Measurements from ENCODE around the gene CXCL8. TPM values are rescaled to one million over a fixed set of nuclear protein-coding genes. Genes with fewer than 3 reads are reported as not detected.

CXCL8 gene
- total RNA-seq, 2 donors from 2014 or later = 15.2 TPM; not detected in 1

- no peak overlapping the region for H3K27ac ChIP-seq
- intact Hi-C loops (cut with DNase I) = no loop called here
- H3K9me3 ChIP-seq = no peaks in the 10 kb centered on the region
- H3K4me3 ChIP-seq = no peak overlapping the region
- no peak for DNase-seq (ENCODE audit: low spot score)
- TF ChIP-seq POLR2A (IDR thresholded peaks at IDR 0.05) (no peak), POLR2AphosphoS5 (IDR thresholded peaks at IDR 0.05) (no peak)
- TF ChIP-seq, protein P1, sequence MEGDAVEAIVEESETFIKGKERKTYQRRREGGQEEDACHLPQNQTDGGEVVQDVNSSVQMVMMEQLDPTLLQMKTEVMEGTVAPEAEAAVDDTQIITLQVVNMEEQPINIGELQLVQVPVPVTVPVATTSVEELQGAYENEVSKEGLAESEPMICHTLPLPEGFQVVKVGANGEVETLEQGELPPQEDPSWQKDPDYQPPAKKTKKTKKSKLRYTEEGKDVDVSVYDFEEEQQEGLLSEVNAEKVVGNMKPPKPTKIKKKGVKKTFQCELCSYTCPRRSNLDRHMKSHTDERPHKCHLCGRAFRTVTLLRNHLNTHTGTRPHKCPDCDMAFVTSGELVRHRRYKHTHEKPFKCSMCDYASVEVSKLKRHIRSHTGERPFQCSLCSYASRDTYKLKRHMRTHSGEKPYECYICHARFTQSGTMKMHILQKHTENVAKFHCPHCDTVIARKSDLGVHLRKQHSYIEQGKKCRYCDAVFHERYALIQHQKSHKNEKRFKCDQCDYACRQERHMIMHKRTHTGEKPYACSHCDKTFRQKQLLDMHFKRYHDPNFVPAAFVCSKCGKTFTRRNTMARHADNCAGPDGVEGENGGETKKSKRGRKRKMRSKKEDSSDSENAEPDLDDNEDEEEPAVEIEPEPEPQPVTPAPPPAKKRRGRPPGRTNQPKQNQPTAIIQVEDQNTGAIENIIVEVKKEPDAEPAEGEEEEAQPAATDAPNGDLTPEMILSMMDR (IDR thresholded peaks at IDR 0.05) = no peak
- H3K36me3 ChIP-seq = no peaks in the 10 kb centered on the region
- no peaks in the 10 kb centered on the region for H3K27me3 ChIP-seq (replicated peaks; ENCODE audit: insufficient read depth)
- no peaks in the 10 kb centered on the region for H3K4me1 ChIP-seq (replicated peaks)
These were observed 14.6 kb downstream of the CXCL8 start for GRCh38 chr4:73754934-73755333.

DNA sequence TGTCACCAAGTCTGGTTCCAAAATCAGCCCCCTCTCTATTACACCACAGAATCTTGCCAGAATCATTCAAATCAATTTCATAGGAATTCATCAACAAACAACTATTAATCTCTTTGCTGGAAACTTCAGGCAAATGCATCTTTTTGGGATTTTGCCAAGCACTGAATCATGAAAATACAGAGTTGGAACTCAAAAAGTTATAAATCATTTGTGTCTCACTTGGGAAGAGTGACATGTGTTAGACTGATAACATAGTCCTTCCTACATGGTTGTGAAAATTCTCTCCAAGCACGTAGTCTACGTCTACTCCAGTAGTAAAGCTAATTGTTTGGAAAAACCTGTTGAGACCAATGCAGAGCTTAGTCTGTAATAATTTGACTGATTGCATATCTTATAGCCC, 19.0 kb downstream of the CXCL8 start:
- TF ChIP-seq, protein P1 (IDR thresholded peaks at IDR 0.05) = no peak
- TF ChIP-seq POLR2A (IDR thresholded peaks at IDR 0.05) (no peak), POLR2AphosphoS5 (IDR thresholded peaks at IDR 0.05) (no peak)
- H3K4me3 ChIP-seq = no peak overlapping the region
- H3K27me3 ChIP-seq (replicated peaks; ENCODE audit: insufficient read depth) = no peaks in the 10 kb centered on the region
- no peaks in the 10 kb centered on the region for H3K9me3 ChIP-seq
- no peak for DNase-seq (ENCODE audit: low spot score)
- WGBS = 63% methylated on average over 2 of the region's 2 CpGs
- H3K4me1 ChIP-seq (replicated peaks) = no peaks in the 10 kb centered on the region
- no peak overlapping the region for H3K27ac ChIP-seq
- H3K36me3 ChIP-seq = no peaks in the 10 kb centered on the region
- intact Hi-C loops (cut with DNase I) = no loop called here

GRCh38 chr4:73761856-73762255, 21.5 kb downstream of the CXCL8 start:
- Histone ChIP-seq H3K4me1 (replicated peaks) (no peaks in the 10 kb centered on the region), H3K27ac (no peak overlapping the region), H3K9me3 (no peaks in the 10 kb centered on the region), H3K4me3 (no peak overlapping the region), H3K27me3 (replicated peaks; ENCODE audit: insufficient read depth) (no peaks in the 10 kb centered on the region), H3K36me3 (no peaks in the 10 kb centered on the region)
- DNase-seq (ENCODE audit: low spot score) = no peak
- WGBS = 59% methylated on average over 1 of the region's 1 CpG
- TF ChIP-seq POLR2A (IDR thresholded peaks at IDR 0.05) (no peak), POLR2AphosphoS5 (IDR thresholded peaks at IDR 0.05) (no peak)
- TF ChIP-seq, protein P1 (IDR thresholded peaks at IDR 0.05) = no peak
- intact Hi-C loops (cut with DNase I) = no loop called here

DNA sequence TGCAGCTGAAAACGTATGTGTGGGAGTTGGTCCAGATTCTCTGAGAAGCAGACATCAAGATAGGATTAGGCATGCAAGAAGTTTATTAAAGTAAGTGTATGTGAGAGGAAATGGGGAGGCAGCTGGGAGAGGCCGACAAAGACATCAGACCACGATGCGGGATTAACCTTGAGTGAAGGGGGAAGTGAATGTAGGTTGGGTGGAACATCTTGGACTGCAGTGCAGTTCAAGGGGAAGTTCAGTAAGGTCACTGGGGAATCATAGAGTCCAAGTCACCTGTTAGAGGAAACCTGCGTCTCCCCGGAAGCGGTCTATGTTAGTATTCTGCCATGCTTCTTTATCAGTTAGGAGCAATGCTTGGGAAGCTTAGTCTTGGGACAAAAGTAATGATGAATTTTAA, 22.0 kb downstream of the CXCL8 start:
- Histone ChIP-seq H3K36me3 (no peaks in the 10 kb centered on the region), H3K27ac (no peak overlapping the region), H3K4me1 (replicated peaks) (no peaks in the 10 kb centered on the region), H3K4me3 (no peak overlapping the region), H3K9me3 (no peaks in the 10 kb centered on the region), H3K27me3 (replicated peaks; ENCODE audit: insufficient read depth) (no peaks in the 10 kb centered on the region)
- no peak for TF ChIP-seq POLR2A (IDR thresholded peaks at IDR 0.05)
- no peak for TF ChIP-seq POLR2AphosphoS5 (IDR thresholded peaks at IDR 0.05)
- TF ChIP-seq, protein P1 (IDR thresholded peaks at IDR 0.05) = no peak
- 80% methylated on average over 7 of the region's 7 CpGs for WGBS
- intact Hi-C loops (cut with DNase I) = no loop called here
- DNase-seq (ENCODE audit: low spot score) = no peak

DNA sequence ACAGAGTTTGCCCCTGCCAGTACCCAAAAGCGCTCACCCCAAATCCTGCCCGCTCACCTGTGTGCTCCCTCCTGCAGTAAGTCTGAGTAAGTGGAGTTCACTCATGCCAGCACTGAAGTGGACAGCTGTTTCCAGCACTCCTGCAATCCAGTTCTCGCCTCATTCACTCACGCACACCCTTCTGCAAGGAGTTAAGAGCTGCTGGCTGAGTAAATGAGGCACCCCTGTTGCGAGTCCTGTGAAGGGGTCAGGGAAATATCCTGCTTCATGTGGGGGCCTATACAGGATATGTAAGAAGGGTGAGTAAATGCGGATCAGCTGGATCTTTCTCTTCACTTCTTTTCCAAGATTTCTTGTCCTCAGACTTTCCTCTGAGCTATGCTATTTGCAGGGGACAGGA, 23.5 kb downstream of the CXCL8 start:
- Histone ChIP-seq H3K4me1 (replicated peaks) (no peaks in the 10 kb centered on the region), H3K9me3 (no peaks in the 10 kb centered on the region), H3K4me3 (no peak overlapping the region), H3K36me3 (no peaks in the 10 kb centered on the region), H3K27ac (no peak overlapping the region), H3K27me3 (replicated peaks; ENCODE audit: insufficient read depth) (no peaks in the 10 kb centered on the region)
- intact Hi-C loops (cut with DNase I) = no loop called here
- 90% methylated on average over 6 of the region's 6 CpGs for WGBS
- TF ChIP-seq, protein P1 (IDR thresholded peaks at IDR 0.05) = no peak
- no peak for TF ChIP-seq POLR2AphosphoS5 (IDR thresholded peaks at IDR 0.05)
- TF ChIP-seq POLR2A (IDR thresholded peaks at IDR 0.05) = no peak
- DNase-seq (ENCODE audit: low spot score) = no peak

Measured in prostate gland (tissue), 2 donors.